Right lung (tissue), 5 donors: ENCODE results near the gene MAGT1. TPM values are rescaled to one million over a fixed set of nuclear protein-coding genes. Genes with fewer than 3 reads are reported as not detected.
A peak's percentile ranks its signal among the peaks of the same experiment; 100 is the strongest.
"Not testable (repeated sequence)": the region's sequence is repeated elsewhere in the genome, so short reads cannot be mapped to it uniquely, and the experiment has no call there.

ENCODE experiments used
- DNase-seq, 2 donors: peaks; one replicate each; pipeline ENCODE4 v3.0.0-alpha.2; 2013
- polyA plus RNA-seq, 5 donors: library from polyadenylated mRNA; unstranded; fragments of 120-200 nt; gene quantifications; one replicate each; pipeline versions ENCODE4 v1.2.1 to v1.2.3, GENCODE V29; 2013; ENCODE audit warnings: inconsistent platforms in 1 of 5, low replicate concordance in 1 of 5; ENCODE audit not compliant: insufficient read length in 5 of 5, insufficient read depth in 1 of 5

Gene MAGT1
- polyA plus RNA-seq, 5 donors, result 60.3 to 81.0 (median 72.7) TPM

- no peak for DNase-seq
Observed at GRCh38 chrX:77892887-77893286, 2.3 kb downstream of the MAGT1 start.

DNA sequence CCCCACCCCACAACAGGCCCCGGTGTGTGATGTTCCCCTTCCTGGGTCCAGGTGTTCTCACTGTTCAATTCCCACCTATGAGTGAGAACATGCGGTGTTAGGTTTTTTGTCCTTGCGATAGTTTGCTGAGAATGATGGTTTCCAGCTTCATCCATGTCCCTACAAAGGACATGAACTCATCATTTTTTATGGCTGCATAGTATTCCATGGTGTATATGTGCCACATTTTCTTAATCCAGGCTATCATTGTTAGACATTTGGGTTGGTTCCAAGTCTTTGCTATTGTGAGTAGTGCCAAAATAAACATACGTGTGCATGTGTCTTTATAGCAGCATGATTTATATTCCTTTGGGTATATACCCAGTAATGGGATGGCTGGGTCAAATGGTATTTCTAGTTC, 13.8 kb downstream of the MAGT1 start:
- not testable (repeated sequence) for DNase-seq

GRCh38 chrX:77875372-77875771, 19.9 kb downstream of the MAGT1 start:
- DNase-seq, result no peak

DNA sequence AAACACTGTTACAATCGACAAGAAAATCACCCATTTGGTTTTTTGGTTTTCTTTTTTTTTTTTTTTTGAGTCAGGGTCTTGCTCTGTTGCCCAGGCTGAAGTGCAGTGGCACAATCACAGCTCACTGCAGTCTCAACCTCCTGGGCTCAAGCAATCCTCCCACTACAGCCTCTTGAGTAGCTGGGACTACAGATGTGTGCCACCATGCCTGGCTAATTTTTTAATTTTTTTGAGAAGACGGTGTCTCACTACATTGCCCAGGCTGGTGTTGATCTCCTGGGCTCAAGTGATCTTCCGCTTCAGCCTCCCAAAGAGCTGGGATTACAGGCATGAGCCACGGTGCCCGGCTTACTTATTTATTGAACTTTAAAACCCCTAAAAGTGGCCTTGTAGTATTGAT, 63.7 kb downstream of the MAGT1 start:
- DNase-seq, result not testable (repeated sequence)

DNA sequence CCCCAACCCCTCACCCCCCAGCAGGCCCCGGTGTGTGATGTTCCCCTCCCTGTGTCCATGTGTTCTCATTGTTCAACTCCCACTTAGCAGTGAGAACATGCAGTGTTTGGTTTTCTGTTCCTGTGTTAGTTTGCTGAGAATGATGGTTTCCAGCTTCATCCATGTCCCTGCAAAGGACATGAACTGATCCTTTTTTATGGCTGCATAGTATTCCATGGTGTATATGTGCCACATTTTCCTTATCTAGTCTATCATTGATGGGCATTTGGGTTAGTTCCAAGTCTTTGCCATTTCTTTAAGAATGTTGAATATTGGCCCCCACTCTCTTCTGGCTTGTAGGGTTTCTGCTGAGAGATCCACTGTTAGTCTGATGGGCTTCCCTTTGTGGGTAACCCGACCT, 73.2 kb downstream of the MAGT1 start:
- not testable (repeated sequence) for DNase-seq

GRCh38 chrX:77820091-77820727, 75.0 kb downstream of the MAGT1 start:
- no peak for DNase-seq

DNA sequence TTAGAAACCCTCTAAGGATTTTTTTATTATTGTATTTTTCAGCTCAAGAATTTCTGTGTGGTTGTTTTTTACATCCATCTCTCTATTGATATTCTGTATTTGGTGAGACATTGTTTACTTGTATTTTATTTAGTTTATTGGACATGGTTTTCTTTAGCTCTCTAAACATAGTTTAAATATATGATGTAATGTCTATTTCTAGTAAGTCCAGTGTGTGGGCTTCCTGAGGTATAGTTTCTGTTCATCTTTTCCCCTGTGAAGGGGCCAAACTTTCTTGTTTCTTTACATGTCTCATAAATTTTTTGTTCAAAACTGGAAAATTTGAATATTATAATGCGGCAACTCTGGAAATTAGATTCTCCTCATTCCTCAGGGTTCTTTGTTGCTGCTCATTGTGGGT, 81.0 kb downstream of the MAGT1 start:
- DNase-seq, result no peak

- no peak for DNase-seq
Observed at GRCh38 chrX:77802201-77802600, 93.0 kb downstream of the MAGT1 start.

DNA sequence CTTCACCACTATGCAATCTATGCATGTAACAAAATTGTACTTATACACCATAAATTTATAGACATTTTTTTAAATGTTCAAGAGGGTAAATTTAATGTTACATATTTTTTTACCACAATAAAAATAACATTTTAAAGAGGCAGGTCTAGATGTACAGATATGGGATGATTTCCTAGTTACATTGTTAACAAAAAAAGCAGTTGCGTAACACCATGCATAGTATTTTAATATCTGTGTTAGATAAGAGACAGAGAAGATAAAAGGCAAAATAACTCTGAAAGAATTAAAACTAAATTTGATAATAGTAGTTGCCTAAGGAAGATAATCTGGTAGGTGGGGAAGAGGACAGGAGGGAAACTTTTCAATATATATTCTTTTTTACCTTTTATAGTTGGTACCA, 100.1 kb downstream of the MAGT1 start:
- no peak for DNase-seq

DNA sequence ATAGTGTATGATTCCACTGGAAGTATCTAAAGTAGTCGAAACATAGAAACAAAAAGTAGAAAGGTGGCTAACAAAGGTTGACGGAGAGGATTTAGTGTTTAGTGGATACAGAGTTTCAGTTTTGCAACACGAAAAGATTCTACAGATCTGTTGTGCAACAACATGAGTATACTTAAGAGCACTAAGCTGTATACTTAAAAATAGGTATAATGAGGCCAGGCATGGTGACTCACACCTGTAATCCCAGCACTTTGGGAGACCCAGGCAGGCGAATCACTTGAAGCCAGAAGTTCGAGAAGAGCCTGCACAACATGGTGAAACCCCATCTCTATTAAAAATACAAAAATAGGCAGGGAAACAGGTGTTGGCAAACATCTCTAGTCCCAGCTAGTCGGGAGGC, 101.3 kb downstream of the MAGT1 start:
- DNase-seq, result no peak

- no peak for DNase-seq
Observed at GRCh38 chrX:77788050-77788449, 107.2 kb downstream of the MAGT1 start.

GRCh38 chrX:77786365-77786680, 108.9 kb downstream of the MAGT1 start:
- no peak for DNase-seq

DNA sequence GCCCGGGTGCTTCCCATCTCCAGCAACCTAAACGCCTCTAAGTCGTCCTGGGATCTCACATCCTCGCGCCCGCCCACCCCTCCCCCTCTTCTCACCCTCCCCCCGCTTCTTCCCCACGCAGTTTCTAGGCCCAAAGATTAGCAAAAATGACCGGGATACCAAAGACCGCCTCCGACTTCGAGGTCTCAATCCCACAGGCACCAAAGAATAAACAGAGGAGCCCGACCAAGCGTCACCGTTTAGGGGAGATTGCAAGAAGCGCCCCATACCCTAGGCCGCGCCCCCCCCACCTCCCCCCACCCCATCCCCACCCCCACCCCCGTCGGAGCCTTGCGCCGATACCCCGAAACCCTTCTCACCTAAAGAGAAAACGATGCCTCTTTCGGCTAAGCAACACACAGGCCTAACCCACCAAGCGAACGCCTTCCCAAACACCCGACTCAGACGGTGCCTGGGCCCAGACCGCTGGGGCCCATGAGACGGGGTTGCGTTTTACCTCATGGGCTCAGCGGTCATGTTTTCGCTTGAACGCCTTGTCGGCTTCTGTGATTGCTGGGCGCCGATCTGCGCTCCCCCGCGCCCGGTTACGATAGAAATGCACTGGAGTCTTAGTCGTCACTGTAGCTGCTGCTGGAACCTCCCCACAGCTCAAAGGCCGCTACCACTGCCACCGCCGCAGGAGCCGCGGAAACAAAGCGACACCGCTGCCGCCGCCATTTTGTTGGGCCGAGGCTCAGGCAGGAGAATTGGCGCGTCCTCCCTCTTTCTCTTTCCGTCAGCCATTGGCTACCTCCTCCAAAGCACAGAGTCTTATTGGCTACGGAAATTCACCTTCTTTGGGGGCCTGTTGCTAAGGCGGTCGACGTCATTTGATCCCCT, 109.5 kb downstream of the MAGT1 start, which contains the start of gene ATRX:
TSS of gene ATRX (minus strand) at position 731 of the 879 bp plus-strand sequence. CDS start at position 516, 215 bp downstream.
- DNase-seq, result peak; percentile 77 to 78

DNA sequence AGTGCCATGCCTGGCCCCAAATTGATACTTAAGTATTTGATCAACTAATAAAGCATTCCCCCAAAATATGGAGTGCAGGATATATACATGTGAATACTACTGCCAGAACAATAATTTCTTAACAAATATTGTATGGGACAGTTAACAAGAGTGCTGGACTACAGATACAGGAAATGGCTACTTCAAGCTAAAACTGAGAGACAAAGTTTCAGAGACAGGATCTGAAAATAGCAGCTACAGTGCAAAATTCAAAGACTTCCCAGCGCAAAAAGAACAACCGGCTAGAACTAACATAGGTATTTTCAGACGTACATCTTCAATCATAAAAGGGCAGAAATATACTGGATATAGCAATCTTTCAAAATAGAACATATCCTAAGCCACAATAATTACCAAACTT, 115.5 kb downstream of the MAGT1 start:
- DNase-seq, result no peak

DNA sequence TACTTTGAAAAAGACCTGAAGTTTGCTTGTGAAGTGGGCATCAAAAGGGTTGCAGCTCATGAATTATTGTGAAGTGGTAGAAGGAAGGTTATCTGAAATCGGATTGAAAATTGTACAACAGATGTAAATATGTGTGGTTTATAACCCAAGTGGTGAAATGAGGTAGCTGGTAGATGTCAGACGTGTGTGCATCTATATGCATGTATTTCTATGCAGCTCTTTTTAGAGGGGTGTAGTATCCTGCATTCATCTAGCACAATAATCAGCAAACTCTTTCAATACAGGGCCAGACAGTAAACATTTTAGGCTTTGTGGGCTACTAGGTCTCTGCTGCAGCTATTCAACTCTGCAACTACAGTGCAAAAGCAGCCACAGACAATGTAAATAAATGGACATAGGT, 118.6 kb downstream of the MAGT1 start:
- no peak for DNase-seq

Other genes with a start within 250 kb of the MAGT1 start
- gene ATRX, start 109.2 kb downstream of the MAGT1 start, polyA plus RNA-seq, result 100 to 1,000 TPM in 3 of 5 donors, 10 to 100 TPM in 2; 48.7 to 113 (median 109) TPM
- gene COX7B, start 4.0 kb upstream of the MAGT1 start, polyA plus RNA-seq, result 100 to 1,000 TPM; 143 to 273 (median 182) TPM
- gene ATP7A, start 15.3 kb upstream of the MAGT1 start, polyA plus RNA-seq, result 10 to 100 TPM; 11.4 to 19.9 (median 18.1) TPM
- gene PGAM4, start 74.2 kb upstream of the MAGT1 start, polyA plus RNA-seq, result under 1 TPM in 4 of 5 donors, not detected in 1; 0.18 to 0.51 (median 0.31) TPM
- 100 to 1,000 TPM; 293 to 384 (median 307) TPM for gene PGK1, start 208.8 kb upstream of the MAGT1 start, polyA plus RNA-seq
- gene TAF9B, start 244.2 kb upstream of the MAGT1 start, polyA plus RNA-seq, result 10 to 100 TPM; 34.4 to 51.4 (median 46.5) TPM